DMS153 treated with DMSO at 0.1 percent for 48 hours (cell line): ENCODE data around the gene DTD1.
A peak's percentile ranks its signal among the peaks of the same experiment; 100 is the strongest.

ENCODE experiments used
- DNase-seq: peaks from one replicate; lab custom pipeline; 2025; ENCODE audit not compliant: unreplicated experiment; lab: John Stamatoyannopoulos, UW

DTD1 gene

GRCh38 chr20:18698735-18699380, 111.0 kb downstream of the DTD1 start:
- no peak for DNase-seq

- no peak for DNase-seq
Observed at GRCh38 chr20:18701969-18702368, 114.1 kb downstream of the DTD1 start.

DNA sequence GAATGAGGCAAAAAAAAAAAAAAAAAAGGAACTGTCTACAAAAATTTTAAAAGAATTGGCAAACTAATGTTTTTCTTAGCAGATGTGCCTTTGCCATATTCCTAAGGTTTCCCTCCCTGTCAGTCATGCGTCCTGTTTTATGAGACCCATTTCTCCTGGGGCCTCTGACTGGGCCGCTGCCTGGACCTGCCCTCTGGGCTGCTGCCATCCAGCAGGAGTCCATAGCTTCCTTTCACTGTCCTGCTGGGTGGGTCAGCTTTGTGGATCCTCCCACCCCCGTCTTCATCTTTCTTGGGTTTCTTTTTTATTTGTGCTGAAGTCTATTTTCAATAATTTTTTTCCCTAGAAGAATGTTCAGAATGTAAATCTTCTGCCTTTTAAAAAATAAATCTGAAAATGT, 114.9 kb downstream of the DTD1 start:
- no peak for DNase-seq

- no peak for DNase-seq
Observed at GRCh38 chr20:18705490-18705889, 117.6 kb downstream of the DTD1 start.

- DNase-seq: no peak
Observed at GRCh38 chr20:18705910-18706309, 118.1 kb downstream of the DTD1 start.

- DNase-seq: no peak
Observed at GRCh38 chr20:18712131-18712530, 124.3 kb downstream of the DTD1 start.

GRCh38 chr20:18712882-18713281, 125.0 kb downstream of the DTD1 start:
- no peak for DNase-seq

GRCh38 chr20:18715564-18715963, 127.7 kb downstream of the DTD1 start:
- no peak for DNase-seq

DNA sequence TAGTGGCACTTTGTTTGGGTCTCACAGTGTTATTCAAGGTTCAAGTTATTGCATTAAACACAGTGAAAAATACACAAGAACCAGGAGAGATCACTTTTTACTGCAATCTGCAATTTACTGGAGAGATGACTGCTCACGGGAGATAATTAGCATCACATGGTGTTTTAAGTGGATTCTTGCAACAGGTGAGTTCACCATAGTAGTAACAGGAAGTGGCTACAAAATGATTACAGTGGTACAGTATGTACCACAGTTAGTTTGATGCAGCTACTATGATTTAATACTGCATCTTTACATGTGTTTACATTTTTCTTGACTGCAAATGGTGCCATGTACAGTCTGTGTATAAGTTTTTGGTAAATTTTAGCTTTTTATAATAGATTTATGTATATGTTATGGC, 129.2 kb downstream of the DTD1 start:
- DNase-seq: peak; percentile 3

GRCh38 chr20:18718129-18718528, 130.3 kb downstream of the DTD1 start:
- DNase-seq: no peak

DNA sequence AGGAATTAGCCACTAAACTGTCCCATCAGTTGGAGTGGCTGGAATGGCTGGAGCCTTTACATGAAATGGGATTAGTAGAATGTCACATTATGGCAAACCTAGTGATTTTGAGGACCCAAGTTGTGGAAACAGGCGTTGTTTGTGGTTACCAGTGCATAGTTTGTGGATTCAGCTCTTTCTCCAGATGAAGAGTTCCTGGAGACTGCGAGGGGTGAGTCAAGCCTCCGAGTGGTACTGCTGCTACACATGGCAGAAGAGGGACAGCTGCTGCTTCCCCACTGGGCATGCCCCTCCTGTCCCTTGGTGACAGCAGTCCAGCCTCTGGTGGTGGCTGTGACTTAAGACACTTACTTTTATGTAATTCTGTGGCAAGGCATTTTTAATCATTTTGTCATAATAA, 131.6 kb downstream of the DTD1 start:
- no peak for DNase-seq

DNA sequence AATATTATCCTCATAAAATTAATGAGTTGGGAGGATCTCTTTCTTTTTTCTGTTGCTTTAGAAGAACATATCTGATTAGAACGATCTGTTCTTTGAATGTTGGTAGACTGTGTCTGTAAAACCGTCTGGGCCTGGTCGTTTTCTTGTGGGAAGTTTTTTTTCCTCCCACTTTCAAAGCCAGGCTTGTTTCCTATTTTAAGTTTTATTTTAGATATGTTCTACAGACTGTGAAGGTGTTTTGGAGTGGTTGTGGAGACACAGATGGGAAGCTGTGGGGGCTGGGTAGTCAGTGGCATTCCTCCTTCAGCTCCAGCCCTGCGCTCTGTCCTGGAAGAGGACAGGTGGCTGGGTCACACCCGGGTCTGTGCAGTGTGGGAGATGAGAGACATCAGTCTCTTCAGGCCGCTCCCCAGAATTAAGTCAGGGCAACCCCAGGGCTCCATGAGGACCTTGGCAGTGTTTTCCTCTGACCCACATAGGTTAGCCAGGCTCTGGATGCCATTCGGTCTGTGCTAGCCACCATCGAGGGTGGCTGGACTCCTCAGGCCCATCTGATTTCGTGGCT, 133.8 kb downstream of the DTD1 start:
- no peak for DNase-seq

GRCh38 chr20:18722371-18722770, 134.5 kb downstream of the DTD1 start:
- DNase-seq: no peak

DNA sequence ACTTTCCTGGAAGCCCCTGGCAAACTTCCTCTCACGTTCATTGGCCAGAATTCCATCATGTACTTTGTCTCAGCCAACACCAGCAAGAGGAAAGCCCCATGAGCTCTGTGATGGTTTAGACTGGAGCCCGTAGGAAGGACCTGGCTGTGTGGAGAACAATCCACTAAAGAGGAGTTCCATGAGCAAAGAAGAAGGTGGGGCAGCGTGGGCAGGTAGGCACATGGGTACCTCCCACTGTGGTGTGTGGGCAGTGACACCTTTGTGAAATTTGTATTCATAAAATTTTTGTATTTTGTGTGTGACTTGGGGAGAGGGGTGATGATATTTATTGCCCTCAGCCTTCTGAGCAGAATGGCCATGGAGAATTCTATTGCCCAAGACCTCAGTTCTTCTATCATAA, 136.2 kb downstream of the DTD1 start:
- DNase-seq: no peak

DNA sequence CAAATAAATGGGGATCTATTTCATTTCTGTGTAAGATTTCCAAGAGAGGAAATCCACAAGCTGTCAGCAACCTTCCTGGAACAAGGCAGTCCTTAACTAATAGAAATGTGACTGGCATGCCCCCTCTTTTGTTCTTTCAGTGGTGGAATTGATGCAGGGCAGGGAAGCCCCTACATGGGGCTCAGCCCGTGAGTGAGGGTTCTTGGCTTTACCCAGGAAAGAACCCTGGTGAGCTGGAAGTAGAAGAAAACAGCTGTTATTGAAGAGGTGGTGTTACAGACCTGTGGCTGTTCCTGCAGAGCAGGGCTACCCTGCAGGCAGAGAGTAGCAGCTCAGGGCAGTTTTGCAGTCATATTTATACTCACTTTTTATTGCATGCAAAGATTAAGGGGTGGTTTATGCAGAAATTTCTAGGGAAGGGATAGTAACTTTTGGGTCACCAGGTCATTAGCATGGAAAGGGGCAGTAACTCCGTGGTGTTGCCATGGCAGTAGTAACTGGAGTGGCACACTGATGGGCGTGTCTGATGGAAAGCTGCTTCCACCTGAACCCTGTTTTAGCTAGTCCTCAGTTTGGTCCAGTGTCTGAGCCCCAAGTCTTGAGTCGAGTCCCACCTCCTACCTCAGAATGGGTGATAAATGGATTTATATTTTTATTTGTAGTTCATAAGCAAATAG, 137.1 kb downstream of the DTD1 start:
- DNase-seq: no peak

GRCh38 chr20:18727032-18727508, 139.2 kb downstream of the DTD1 start:
- peak; percentile 18 for DNase-seq

GRCh38 chr20:18728165-18728869, 140.5 kb downstream of the DTD1 start:
- no peak for DNase-seq

DNA sequence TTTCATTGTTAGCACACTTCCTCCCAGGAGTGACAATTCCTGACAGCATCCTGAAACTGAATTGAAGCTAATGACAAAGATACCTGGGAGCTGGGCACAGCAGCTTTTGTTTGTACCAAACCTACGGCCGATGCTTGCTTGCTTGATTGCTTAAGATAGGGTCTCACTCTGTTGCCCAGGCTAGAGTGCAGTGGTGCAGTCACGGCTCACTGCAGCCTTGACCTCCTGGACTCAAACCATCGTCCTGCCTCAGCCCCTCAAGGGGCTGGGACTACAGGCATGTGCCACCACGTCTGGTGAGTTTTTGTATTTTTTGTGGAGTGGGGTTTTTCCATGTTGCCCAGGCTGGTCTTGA, 141.0 kb downstream of the DTD1 start:
- no peak for DNase-seq

- no peak for DNase-seq
Observed at GRCh38 chr20:18729231-18729825, 141.5 kb downstream of the DTD1 start.

DNA sequence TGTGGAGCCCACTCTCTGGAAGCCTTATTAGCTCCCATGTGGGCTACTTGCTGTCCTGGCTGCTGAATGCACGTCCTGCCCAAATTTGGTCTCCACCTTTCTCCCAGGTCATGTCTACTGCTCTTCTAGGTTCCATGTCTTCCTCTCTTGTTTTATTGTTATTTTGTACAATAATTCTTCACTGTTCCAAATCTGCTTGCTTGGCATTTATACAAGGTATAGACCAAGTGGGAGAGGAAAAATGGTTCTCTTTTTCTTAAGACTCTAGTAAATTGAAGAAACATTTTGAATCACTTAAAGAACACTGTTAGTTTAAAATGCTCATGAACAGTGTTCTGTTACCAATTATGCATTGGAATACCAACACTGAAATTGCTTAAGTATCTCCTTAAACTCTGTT, 144.1 kb downstream of the DTD1 start:
- DNase-seq: no peak

- no peak for DNase-seq
Observed at GRCh38 chr20:18734525-18735189, 146.8 kb downstream of the DTD1 start.
